ENCODE data around the gene ZNF79.
"Not testable (repeated sequence)": the region's sequence is repeated elsewhere in the genome, so short reads cannot be mapped to it uniquely, and the experiment has no call there.

Gene ZNF79

GRCh38 chr9:127455324-127455992 is 31.3 kb downstream of the ZNF79 start:
- no peak for DNase-seq (ENCODE audit: low read depth in 2 of 2)

GRCh38 chr9:127457191-127457878 is 33.2 kb downstream of the ZNF79 start:
- no peak for DNase-seq (ENCODE audit: low read depth in 2 of 2)

DNA sequence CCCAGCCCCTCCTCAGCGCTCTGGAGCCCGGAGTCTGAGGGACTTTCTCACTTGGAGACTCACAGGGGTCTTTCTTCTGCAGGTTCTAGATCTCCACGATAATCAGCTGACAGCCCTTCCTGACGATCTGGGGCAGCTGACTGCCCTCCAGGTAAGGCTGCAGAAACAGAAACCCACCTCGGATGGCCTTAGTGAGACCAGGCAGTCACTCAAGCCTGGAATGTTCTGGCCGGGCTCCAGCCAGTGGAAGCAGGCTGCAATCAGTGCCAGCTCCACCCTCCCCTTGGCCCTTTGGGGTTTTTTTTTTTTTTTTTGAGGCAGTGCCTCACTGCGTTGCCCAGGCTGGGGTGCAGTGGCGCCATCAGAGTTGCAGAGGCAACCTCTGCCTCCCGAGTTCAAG is 34.7 kb downstream of the ZNF79 start:
- DNase-seq (ENCODE audit: low read depth in 2 of 2): no peak

DNA sequence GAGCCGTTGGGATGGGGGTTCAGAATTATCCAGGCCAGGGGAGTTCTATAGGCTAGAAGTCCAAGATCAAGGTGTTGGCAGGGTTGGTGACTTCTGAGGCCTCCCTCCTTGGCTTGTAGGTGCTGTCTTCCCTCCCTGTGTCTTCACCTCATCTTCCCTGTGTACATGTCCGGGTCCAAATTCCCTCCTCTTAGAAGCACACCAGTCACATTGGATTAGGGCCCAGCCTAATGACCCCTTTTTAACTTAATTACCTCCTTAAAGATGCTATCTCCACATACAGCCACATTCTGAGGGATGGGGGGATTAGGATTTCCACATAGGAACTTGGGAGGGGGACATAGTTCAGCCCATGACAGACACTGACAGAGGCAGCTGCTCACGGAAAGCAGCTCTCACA is 39.2 kb downstream of the ZNF79 start:
- DNase-seq (ENCODE audit: low read depth in 2 of 2): no peak

DNA sequence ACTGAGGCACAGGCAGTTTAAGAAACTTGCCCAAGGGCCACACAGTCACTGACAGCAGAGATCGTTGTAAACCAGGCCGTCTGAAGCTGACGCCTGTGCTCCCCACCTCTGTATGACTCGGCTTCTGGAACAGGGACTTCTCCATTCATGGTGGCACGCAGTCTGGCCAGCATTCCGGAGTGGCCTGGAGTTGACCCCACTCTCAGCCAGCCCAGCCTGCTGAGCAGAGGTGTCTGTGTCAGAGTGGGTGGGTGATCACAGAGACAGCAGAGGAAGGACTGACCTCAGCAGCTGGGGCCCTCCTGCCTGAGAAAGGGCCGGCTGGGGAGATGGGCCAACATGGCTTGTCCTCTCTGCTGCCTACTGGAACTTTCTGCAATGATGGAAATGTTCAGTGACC is 39.7 kb downstream of the ZNF79 start:
- DNase-seq (ENCODE audit: low read depth in 2 of 2): no peak

DNA sequence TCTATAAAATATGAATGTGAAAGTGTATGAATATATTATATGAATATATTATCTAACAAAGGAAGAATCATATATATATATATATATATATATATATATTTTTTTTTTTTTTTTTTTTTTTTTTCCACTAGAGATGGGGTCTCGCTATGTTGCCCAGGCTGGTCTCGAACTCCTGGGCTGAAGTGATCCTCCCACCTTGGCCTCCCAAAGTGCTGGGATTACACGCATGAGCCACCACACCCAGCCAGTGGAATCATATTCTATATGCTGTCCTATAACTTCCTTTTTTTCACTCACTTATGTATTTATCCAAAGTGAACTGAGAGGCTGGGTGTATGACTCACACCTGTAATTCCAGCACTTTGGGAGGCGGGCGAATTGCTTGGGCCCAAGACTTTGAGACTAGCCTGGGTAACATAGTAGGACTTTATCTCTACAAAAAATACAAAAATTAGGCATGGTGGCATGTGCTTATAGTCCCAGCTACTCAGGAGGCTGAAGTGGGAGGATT is 42.3 kb downstream of the ZNF79 start:
- not testable (repeated sequence) for DNase-seq (ENCODE audit: low read depth in 2 of 2)

GRCh38 chr9:127467621-127468020 is 43.4 kb downstream of the ZNF79 start:
- no peak for DNase-seq (ENCODE audit: low read depth in 2 of 2)

DNA sequence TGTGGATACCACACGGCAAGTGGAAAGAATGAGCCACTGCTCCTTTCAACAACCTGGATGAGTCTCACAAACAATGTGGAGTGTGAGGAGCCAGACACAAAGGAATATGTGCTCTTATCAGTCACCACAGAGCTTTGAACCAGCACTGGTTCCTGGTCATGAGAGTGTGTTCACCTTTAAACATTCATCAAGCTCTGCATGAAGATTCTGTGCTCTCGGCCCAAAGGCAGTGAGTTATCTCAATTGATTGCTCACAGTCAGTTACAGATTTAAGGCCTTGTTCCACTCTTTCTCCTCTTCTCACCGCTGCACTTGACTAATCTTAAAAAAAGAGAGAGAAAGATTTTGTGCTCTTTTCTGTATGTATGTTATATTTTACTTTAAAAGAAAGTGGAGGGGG is 46.5 kb downstream of the ZNF79 start:
- DNase-seq (ENCODE audit: low read depth in 2 of 2): no peak

- DNase-seq (ENCODE audit: low read depth in 2 of 2): no peak
Observed at GRCh38 chr9:127473501-127473900, 49.3 kb downstream of the ZNF79 start.

DNA sequence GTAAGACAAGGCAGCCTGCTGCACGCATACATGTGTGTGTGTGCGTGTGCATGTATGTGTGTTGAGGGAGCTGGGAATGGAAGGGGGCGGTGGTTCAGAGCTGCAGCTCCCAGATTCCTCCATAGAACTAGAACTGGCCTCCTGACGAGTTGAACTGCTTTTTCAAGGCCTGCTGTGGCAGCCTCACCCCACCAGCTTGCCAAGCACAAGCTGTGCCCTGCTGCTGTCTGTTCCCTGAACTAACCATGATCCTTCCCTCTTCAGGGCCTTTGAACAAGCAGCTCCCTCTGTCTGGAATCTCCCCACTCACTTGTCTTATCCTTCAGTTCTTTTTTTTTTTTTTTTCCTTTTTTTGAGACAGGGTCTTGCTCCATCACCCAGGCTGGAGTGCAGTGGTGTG is 49.8 kb downstream of the ZNF79 start:
- no peak for DNase-seq (ENCODE audit: low read depth in 2 of 2)

DNA sequence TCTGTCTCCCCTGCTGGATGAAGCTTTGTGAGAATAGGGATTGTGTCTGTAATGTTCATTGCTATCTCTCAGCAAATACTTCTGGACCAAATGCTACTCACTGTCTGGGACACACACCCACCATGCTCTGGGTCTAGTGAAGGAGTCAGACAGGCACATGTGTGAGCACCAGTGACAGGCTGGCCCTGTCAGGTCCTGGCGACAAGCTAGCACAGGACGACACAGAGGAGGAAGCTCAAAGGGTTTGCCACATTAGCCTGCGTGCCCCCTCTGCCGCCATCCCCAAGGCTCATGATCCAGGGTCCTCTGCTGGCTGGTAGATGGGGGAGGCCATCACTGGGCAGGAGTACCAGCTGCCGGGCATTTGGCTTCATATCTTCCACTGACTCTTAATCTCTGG is 50.4 kb downstream of the ZNF79 start:
- no peak for DNase-seq (ENCODE audit: low read depth in 2 of 2)

GRCh38 chr9:127479507-127480081 is 55.4 kb downstream of the ZNF79 start:
- DNase-seq (ENCODE audit: low read depth in 2 of 2): no peak

- no peak for DNase-seq (ENCODE audit: low read depth in 2 of 2)
Observed at GRCh38 chr9:127482662-127483061, 58.5 kb downstream of the ZNF79 start.

DNA sequence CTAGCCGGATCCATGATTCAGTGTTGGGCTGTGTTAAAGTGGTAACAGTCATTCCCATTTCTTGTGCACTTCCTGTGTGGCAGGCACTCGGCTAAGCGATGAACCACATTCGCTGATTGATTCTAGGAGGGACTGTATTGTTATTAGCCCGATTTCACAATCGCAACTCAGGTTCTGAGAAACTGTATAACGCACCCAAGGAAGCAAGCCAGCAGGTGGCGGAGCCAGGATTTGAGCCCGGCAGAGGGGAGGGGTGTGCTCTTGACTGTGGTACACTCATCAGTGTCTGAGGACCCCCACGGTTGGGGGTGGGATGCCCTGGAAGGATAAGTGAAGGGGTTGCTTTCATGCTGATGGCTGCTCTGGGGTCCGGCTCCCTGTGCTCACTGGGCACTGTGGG is 61.8 kb downstream of the ZNF79 start:
- DNase-seq (ENCODE audit: low read depth in 2 of 2): no peak

DNA sequence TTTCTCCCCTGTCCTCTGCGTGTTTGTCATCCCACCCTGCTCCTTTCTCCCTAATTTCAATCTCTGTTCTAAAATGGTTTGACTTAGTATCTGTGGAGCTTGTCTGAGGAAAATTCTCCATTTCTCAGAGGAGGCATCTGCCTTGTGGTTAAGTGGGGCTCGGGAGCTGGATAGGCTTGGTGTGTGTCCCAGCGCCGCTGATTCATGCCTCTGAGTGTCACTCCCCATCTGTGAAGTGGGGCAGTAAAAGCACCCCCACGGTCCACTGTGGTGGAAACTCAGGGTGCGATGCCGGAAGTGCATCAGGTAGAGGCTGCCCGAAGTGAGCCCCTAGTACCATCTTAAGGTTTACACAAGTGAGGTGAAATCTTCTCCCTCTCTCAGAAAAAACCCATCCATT is 64.8 kb downstream of the ZNF79 start:
- no peak for DNase-seq (ENCODE audit: low read depth in 2 of 2)

DNA sequence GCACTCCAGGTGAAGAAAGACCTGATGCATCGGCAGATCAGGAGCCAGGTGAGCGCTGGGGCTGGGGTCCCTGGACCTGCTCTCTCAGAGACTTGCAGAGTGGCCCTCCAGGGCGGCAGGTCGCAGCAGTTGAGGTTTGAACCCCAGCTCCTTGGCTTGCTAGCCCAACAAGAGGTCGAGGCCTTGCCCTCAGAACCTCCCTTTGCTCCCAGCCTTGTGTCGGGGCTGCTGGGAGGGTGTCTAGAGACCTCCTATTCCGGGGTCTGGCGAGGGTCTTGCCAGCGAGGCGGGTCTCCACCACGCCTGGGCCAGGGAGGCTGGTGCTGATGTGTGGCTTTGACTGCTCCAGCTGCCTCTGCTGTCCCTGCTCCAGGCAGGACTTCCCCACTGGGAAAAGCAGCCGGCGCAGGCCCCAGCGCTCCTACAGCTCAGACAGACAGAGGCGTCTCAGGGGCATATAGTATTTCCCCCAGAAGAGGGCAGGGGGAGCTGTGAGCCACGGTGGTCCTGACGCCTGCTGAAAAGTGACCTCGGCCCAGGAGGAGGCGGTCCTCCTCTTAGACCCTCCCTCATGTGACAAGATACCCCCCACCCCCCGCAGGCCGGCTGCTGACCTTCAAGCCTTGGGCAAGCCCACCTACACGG is 65.4 kb downstream of the ZNF79 start:
- DNase-seq (ENCODE audit: low read depth in 2 of 2): no peak

GRCh38 chr9:127490535-127491230 is 66.5 kb downstream of the ZNF79 start:
- DNase-seq (ENCODE audit: low read depth in 2 of 2): no peak

- no peak for DNase-seq (ENCODE audit: low read depth in 2 of 2)
Observed at GRCh38 chr9:127491516-127491915, 67.3 kb downstream of the ZNF79 start.

- DNase-seq (ENCODE audit: low read depth in 2 of 2): no peak
Observed at GRCh38 chr9:127492616-127493015, 68.4 kb downstream of the ZNF79 start.

DNA sequence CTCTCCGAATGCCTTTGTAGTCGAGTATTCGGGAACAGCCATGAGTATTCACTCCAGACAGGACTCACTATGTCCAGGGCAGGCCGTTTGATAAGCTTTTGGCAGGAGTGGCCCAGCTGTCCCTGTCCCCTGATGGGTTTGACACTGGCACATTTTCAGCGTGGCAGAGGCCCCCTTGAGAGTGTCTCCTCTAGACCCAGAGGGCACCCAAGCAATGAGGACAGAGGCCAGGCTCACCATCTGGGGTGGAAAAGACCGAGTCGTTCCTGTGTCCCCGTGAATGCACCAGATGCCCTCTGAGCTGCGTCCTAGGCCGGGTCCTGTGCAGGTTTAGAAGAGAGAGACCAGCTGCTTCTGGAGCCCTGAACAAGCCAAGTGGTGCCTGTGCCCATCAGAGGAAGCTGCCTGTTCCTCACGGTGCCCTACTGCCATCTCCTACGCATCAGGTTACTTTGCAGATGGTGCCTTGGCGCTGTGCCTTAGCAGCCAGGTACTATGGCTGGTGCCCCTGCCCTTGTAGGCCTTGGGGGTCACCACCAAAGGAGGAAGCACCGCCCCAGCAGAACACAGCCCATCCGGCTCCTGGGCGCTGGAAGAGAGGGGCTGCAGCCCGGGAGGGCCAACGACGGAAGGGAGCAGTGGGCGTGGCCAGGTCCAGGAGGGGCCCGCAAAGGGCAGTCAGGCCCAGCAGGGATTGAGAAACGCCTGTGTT is 69.6 kb downstream of the ZNF79 start:
- no peak for DNase-seq (ENCODE audit: low read depth in 2 of 2)

DNA sequence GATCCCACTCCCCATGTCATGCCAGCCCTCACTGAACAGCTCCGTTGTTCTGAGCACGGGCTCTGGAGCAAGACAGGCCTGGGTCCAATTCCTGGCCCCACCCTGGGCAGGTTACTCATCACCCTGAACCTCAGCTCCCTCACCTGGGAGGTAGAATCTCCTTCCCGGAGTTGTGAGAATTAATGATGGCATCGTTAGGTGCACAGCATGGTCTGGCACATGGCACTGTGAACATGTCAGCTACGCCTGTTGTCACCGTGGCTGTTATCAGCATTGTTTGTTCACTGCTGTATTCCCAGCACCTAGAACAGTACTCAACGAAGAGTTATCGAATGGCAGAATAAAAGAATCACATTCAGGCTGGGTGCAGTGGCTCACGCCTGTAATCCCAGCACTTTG is 70.1 kb downstream of the ZNF79 start:
- no peak for DNase-seq (ENCODE audit: low read depth in 2 of 2)

Measured in stimulated activated CD4-positive, alpha-beta T cell treated with anti-CD3 and anti-CD28 coated beads, Interleukin-1b, Interleukin-23, amount 100 ng/mL, for 4 hours (primary cell).